Stimulated activated CD8-positive, alpha-beta memory T cell treated with anti-CD3 and anti-CD28 coated beads, Interleukin-12 subunit alpha, Interleukin-12 subunit beta, amount 100 ng/mL, for 4 hours (primary cell): ENCODE measurements around the gene SUCO.
"Not testable (repeated sequence)": the region's sequence is repeated elsewhere in the genome, so short reads cannot be mapped to it uniquely, and the experiment has no call there.

ENCODE experiments used
- DNase-seq: peaks from one replicate; pipeline ENCODE4 v3.0.0-alpha.2; 2020; ENCODE audit warnings: low read depth

The SUCO gene, protein sequence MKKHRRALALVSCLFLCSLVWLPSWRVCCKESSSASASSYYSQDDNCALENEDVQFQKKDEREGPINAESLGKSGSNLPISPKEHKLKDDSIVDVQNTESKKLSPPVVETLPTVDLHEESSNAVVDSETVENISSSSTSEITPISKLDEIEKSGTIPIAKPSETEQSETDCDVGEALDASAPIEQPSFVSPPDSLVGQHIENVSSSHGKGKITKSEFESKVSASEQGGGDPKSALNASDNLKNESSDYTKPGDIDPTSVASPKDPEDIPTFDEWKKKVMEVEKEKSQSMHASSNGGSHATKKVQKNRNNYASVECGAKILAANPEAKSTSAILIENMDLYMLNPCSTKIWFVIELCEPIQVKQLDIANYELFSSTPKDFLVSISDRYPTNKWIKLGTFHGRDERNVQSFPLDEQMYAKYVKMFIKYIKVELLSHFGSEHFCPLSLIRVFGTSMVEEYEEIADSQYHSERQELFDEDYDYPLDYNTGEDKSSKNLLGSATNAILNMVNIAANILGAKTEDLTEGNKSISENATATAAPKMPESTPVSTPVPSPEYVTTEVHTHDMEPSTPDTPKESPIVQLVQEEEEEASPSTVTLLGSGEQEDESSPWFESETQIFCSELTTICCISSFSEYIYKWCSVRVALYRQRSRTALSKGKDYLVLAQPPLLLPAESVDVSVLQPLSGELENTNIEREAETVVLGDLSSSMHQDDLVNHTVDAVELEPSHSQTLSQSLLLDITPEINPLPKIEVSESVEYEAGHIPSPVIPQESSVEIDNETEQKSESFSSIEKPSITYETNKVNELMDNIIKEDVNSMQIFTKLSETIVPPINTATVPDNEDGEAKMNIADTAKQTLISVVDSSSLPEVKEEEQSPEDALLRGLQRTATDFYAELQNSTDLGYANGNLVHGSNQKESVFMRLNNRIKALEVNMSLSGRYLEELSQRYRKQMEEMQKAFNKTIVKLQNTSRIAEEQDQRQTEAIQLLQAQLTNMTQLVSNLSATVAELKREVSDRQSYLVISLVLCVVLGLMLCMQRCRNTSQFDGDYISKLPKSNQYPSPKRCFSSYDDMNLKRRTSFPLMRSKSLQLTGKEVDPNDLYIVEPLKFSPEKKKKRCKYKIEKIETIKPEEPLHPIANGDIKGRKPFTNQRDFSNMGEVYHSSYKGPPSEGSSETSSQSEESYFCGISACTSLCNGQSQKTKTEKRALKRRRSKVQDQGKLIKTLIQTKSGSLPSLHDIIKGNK (N-terminal part only)

DNA sequence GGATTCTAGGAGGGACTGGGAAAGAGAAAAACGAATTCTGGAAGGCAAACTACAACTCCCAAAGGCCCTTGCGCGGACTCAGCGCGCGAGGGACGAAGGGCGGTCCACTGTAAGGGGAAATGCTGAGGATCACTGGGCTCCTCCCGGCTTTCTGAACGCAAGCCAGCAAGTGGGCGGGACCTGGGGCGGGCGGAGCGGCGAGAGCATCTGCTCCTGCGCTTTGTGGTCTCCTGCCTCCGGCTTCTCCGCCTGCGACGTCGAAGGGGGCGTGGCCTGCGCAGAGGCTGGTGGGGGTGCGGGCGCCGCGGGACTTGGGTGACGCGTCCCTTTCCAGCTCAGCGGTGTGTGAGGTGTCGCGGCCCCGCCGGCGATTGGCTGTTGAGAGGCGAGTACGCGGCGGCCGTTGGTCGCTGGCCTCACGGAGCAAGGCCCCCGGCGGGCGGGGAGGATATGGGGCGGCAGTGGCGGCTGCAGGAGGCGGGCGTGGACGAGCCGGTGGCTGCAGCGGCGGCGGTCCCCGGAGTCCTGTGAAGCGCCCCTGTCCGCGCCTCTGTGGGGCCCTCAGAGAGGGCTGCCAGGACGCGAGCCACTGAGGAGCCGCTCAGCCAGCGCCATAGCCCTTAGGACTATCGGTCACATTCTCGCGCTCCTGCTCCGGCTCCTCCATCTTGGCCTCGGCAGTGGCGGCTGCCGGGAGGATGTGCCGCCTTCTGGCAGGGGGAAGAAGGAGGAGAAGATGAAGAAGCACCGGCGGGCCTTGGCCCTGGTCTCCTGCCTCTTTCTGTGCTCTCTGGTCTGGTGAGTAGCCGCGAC, at the start of gene SUCO:
Gene SUCO (plus strand): TSS at position 451 of the 813 bp plus-strand sequence. CDS start 286 bp downstream, at position 737.
- DNase-seq: peak; percentile 100

DNA sequence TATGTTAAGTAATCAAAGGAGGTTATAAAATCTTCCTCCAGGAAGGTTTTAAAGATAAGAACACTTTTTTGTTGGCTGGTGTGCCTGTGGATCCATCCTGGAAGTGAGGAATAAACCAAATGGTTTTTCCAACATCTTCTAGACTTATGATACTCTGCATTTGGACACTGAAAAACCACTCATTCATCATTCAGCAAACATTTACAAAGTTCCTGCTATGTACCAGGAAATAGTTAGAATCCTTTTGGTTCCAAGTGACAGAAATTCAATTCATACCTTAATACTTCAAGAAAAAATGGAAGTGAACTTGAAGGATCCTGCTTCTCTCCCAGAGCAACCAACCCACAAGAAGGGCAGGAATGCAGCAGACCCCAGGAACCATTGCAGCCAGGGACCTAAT, 49.5 kb upstream of the SUCO start:
- DNase-seq: no peak

DNA sequence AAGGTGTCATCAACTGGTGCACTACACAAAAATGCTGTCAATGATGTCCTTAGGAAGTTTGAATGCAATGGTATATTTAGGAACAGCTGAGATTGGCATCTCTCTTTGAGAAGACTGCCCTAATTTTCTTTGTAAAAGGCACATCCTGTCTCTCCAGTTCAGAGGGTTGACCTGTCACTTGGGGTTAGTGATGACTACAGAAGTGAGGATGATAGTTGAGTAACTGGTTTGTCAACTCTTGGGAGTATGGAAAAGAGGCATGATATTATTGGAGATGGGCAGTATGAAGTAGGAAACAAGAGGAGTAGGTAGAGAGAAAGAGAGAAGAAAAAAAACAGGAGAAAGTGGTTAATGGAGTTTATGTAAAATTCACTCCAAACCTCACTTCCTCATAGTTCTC, 48.7 kb upstream of the SUCO start:
- DNase-seq: no peak

DNA sequence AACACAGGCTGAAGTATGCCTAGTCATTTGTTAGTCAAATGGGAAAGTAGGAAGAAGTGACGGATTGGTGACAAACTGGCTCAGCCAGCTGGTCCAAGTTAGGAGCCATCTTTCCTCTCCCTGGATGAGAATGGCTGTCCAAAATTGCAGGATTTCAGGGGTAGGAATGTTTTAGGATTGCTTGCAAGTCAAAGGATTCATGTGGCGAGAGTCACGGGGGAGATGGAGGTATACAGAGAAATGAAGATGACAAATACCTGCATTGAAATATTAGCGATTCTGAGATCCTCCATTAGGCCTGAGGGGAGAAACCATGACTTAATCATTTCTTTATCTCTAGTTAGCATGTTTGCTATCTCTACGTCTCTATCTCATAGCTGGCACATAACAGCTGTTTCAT, 47.3 kb upstream of the SUCO start:
- DNase-seq: no peak

DNA sequence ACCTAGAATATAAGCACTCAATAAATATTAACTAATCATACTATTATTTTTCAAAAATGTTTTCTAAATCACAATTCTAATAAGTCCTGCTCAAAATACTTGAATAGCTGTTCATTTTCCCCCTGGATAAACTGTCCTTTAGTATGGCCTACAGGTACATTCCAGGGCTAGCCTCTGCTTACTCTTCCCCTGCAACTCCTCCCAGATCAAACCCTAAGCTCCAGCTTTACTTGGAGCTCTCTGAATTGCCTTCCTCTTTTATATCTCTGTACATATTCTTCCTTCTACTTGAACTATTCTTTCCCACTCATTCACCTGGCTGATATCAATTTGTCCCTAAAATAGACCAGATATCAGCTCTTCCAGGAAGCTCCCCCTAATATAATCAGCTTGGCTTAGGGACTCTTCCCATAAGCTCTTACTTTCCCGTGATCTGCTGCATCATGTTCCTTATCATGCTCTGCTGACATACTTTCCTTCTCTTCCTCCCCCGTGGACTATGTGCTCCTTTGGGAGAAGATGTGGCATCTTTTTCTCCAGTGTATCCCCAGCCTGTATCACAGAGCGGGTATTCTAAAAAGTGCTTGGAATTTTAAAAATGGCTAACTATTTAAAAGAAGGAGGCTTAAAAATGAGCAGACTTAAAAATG, 46.0 kb upstream of the SUCO start:
- no peak for DNase-seq

DNA sequence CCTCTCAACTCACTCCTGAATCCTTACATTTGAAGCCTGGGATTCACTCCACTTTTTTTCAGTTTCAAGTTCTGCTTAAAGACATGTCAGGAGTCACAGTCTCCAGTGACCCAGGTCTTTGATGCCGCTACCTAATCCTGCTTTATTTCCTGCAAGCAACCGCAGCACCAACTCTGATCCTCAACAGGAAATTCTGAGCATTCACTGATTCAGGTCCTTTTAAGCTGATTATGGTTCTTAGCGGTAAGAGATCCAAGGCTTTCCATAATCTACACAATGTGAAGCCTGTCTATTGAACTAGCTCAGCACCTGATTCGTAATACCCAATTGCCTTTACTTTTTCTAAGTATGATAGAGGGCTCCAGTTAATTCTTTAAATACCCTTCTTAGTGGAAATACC, 45.4 kb upstream of the SUCO start:
- DNase-seq: no peak

DNA sequence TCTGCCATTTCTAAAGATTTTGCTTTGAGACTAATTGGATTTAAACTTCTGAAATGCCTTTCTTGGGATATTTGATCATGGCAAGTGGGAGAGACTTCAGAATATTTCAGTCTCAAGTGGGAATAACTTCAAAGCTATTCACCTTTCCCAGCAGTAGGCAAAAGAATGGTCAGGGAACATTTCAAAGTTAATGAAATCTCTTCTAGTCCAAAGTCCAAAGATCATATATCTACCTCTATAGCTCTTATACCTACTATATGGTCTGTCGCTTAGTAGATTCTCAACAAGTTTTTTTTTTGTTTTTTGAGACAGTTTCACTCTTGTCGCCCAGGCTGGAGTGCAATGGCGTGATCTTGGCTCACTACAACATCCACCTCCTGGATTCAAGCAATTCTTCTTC, 44.6 kb upstream of the SUCO start:
- no peak for DNase-seq

DNA sequence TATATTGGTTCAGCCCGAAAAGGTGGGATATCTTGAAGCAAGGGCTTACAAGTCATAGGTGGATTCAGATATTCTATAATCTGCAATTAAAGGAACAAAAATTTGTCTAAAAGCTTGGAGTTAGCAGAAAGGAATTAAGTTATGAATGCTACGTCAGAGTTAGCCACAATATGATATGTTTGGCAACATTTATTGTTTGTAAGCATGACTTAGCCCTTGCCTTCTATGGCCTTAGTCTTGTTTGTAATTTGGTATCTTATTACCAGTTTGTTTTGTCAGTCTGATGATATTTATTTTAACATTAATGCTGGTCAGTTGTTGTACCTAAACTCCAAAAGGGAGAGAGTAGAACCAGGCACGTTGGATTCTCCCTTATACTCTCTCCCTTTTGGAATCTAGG, 43.1 kb upstream of the SUCO start:
- DNase-seq: no peak

DNA sequence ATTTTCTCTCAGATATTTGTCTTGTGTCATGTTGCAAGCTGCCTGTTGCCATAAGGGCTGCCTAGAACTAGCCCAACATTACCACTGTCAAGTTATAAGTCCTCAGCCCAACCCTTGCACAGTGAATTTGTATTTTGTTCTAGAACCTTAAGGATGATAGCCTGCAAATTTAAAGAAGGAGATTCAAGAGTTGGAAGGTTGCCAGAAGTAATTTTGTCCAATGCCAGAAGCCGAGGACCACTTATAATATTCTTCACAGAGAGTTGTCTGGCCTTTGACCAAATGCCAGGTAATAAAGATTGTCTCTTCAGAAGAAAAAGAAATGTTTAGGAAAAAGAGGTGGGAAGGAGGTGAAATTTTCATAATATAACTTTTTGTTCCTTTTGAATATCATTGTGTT, 40.5 kb upstream of the SUCO start:
- DNase-seq: no peak

DNA sequence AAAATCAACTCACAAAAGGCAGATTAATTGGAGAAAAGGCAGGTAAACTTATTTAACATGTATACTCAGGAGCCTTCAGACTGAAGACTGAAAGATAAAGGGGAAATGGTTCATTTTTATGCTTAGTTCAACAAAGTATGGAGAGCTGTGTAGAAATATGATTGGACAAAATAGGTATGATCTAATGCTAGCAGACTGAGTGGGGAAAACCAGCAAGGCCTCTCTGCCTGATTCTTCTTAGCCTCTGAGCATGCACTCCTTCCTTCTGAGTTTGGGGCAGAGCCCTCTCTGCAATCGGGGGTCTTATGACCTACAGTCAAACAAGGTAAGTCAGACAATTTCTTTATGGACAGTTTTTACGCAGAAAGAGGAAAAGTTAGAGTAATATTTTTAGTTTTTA, 38.8 kb upstream of the SUCO start:
- DNase-seq: no peak

DNA sequence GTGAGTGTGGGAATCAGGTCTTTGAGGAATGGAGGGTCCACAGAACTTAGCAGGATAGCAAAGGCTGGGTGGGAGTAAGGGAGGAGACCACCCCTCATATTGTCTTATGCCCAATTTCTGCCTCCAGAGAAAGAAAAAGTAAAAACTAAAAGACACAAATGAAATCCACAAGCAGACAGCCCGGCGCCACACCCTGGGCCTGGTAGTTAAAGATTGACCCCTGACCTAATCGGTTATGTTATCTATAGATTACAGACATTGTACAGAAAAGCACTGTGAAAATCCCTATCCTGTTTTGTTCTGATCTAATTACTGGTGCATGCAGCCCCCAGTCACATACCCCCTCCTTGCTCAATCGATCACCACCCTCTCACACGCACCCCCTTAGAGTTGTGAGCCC, 36.8 kb upstream of the SUCO start:
- not testable (repeated sequence) for DNase-seq

DNA sequence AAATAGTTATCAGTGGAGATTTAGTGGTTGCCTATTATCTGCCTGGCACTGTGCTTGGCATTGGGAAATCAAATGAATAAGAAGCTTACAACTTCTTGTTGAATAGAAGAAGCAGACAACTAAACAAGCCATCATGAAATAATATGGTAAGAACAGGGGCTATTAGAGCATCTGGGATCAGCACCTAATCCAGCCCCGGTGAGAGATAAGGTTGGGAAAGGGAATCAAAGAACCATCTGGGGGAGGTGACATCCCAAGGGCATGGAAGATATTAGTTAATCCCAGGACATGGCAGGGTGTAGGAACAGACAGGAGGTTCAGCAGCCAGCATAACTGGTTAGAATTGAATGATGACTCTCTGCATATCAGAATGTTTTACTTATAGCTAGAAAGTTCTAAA, 36.3 kb upstream of the SUCO start:
- no peak for DNase-seq

DNA sequence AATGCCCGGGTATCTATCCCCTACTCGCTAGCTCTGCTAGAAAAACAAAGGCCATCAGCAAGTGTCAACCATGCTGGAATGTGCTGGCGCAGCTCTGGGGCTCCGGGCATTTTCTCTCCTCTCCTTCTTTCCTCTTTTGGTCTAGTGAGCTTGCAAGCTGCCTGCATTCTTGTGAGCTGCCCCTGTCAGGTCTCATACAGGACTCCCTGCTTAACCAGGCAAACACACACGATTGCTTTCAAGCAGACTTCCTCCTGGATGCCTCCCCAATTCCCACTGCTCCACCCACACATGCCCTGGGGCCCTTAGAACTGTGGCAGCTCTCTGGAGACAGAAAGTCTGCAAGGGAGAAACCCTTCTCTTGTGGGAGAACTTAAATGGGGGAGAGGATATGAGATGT, 35.7 kb upstream of the SUCO start:
- DNase-seq: no peak

DNA sequence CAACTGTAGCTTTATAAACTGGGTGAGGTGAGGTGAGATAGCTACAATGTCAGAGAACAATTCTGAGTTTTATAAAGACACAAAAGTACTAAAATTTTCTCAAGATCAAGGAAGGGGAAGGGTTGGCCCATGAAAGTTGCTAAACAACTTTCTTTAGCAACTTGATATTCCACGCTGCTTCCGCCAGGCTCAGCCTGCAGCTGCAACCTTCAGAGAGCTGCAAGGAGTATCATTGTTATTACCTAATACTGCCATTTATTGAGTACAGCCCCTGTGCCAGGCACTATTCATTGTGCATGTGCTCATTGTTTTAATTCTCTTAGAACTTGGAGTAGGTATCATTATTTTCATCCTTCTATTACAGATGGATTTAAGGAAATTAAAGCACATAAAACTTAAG, 34.1 kb upstream of the SUCO start:
- DNase-seq: no peak

DNA sequence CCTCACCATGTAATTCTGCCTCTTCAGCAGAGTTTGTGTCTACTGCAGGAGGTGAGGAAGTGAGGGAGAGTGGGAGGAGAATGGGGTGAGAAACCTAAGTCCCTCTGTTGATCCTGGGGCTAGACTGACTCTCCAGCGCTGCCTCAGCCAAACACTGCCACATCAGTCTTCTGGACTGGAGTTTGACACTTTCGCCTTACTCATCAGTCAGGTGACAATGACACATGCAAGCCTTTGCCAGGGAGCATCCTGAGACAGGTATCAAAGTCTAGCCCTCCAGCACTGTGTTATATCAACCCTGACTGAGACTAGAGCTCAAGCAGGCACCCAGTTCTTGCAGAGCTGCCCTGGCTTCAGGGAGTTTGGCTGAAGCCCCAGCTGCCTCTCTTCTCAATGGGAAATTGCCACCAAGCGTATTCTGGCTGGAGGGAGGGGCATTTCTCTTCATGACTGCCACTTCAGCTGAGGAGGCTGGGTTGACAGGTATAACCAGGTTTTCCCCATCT, 33.3 kb upstream of the SUCO start:
- DNase-seq: no peak

DNA sequence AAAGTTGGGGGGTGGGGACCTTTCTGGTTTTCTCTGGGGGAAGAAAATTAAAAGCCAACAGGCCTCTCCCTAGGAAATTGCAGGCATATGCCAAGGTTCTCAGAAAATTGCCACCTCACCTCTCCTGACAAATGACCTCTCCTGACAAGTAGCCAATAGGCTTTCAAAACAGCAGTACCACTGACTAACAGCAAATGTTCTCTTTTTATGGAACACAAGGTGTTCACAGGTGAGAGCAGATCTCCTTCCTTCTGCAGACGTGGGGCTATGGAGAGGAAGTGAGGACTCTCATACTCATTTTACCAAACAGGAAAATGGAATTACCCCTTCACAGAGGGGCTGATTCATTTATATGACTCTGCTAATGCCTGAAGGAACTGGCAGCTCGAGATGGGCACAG, 32.7 kb upstream of the SUCO start:
- no peak for DNase-seq

DNA sequence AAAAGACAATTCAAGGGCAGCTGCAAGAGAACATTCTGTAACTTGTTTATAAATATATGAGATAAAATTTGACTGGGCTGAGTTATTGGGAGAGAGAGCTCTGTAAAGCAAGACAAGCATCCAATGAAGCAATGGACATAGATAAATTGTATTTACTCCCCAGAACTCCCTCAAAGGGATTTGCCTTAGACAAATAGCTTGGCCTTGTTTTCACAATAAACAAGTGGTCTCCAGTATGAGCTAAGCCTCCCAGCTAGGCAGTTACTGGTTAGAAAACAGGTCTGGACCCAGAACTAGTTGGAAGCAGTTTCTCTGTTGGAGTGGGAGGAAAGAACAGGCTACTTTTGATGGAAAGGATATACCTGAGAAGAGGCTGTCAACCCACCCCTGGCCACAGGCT, 25.2 kb upstream of the SUCO start:
- no peak for DNase-seq

DNA sequence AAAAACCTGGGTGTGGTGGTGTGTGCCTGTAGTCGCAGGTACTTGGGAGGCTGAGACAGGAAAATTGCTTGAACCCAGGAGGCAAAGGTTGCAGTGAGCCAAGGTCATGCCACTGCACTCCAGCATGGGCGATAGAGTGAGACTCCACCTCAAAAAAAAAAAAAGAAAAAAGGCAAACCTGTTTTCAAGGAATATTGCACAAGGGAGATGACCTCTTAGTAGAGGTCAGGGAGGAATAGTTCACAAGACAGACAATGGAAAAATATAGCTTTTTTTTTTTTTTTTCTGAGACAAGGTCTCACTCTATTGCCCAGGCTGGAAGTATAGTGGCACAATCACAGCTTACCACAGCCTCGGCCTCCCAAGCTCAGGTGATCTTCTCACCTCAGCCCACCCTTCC, 22.5 kb upstream of the SUCO start:
- no peak for DNase-seq

DNA sequence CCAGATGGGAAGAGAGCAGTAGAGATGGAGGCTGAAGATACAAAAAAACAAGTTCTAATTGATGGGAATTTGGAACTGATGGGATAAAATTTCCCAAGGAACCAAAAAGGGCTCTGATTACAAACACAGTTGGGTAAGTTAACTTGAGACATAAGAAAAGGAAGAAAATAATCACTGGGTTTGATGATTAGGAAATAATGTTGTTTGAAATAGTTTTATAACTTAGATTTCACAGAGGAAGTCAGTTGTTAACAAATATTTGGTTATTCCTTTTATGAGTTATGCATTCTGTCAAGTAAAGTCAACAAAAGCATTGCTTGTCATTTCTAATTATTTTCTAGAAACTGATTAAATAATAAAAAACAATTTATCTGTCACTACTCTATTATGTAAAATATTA, 20.4 kb upstream of the SUCO start:
- no peak for DNase-seq

DNA sequence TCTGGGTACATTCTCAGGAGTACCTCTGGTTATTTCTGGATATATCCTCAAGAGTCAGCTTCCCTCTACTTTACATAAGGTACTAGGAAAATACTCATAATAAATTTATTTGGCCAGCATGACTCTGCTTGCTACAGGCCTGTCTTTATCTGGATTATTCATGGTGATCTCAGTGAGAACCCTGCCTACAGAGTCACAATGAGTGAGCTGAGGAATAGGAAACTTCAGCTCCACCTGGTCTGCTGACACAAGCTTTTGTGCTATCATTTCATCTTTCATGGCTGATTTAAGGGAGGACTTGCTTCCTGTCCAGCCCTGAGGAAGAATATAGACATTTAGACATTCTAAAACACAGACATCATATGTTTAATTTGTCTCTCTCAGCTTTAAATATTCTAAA, 19.5 kb upstream of the SUCO start:
- no peak for DNase-seq

DNA sequence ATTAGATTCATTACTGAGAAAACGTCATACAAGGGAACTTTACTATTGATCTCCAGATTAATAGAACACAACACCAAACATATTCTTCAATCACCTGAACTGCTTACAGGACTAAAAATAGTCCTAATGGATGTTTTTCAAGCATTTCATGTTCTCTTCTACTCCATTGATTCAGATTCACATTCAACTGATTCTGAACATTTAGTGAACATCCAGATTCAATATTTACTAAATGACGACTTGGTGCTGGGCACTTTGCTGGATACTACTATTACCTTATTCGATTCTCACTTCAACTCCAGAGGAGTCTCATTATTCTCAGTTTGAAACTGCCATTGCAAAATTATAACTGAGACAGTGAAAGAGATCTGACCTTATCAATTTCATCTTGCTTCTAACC, 18.8 kb upstream of the SUCO start:
- no peak for DNase-seq
